PC-9 (cell line): ENCODE data around the gene TET2.

Source experiments
- EZH2 ChIP-seq: fragments of 200-600 bp; sonication (generic); IDR thresholded peaks from 2 replicates; pipeline ENCODE4 v1.8.0; 2017; ENCODE audit warnings: antibody characterized with exemption, low read depth
- TF ChIP-seq, protein P1 (sequence below): fragments of 200-600 bp; sonication (generic); conservative IDR thresholded peaks from 2 replicates; pipeline ENCODE4 v1.6.1; 2017; ENCODE audit warnings: mixed run types, antibody characterized with exemption, mild to moderate bottlenecking, moderate library complexity

DNA sequence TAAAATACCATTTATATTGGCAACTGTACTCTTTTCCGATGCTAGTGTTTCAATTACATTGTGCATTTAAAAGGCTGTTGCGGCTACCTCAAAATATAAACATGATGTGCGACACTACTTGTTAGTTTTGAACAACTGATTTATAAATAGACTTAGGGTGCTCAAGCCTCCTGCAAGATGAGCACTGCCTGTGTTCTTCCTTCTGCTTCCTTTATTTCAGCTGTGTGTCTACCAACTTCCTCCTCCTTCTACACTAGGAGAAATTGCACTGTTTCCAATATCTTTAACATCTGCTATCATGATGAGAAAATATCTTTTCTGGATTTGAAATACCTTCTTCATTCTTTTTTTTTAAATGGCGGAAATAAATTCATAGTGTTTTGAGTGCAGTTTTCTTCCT is 24.0 kb downstream of the TET2 start:
- TF ChIP-seq, protein P1, sequence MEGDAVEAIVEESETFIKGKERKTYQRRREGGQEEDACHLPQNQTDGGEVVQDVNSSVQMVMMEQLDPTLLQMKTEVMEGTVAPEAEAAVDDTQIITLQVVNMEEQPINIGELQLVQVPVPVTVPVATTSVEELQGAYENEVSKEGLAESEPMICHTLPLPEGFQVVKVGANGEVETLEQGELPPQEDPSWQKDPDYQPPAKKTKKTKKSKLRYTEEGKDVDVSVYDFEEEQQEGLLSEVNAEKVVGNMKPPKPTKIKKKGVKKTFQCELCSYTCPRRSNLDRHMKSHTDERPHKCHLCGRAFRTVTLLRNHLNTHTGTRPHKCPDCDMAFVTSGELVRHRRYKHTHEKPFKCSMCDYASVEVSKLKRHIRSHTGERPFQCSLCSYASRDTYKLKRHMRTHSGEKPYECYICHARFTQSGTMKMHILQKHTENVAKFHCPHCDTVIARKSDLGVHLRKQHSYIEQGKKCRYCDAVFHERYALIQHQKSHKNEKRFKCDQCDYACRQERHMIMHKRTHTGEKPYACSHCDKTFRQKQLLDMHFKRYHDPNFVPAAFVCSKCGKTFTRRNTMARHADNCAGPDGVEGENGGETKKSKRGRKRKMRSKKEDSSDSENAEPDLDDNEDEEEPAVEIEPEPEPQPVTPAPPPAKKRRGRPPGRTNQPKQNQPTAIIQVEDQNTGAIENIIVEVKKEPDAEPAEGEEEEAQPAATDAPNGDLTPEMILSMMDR, result no peak
- TF ChIP-seq EZH2, result no peak
